ENCODE data around the gene ABCD1. TPM values are rescaled to one million over a fixed set of nuclear protein-coding genes. Genes with fewer than 3 reads are reported as not detected.

The ABCD1 gene
- polyA plus RNA-seq, 3 donors = 5.6 to 22.5 (median 5.8) TPM

DNA sequence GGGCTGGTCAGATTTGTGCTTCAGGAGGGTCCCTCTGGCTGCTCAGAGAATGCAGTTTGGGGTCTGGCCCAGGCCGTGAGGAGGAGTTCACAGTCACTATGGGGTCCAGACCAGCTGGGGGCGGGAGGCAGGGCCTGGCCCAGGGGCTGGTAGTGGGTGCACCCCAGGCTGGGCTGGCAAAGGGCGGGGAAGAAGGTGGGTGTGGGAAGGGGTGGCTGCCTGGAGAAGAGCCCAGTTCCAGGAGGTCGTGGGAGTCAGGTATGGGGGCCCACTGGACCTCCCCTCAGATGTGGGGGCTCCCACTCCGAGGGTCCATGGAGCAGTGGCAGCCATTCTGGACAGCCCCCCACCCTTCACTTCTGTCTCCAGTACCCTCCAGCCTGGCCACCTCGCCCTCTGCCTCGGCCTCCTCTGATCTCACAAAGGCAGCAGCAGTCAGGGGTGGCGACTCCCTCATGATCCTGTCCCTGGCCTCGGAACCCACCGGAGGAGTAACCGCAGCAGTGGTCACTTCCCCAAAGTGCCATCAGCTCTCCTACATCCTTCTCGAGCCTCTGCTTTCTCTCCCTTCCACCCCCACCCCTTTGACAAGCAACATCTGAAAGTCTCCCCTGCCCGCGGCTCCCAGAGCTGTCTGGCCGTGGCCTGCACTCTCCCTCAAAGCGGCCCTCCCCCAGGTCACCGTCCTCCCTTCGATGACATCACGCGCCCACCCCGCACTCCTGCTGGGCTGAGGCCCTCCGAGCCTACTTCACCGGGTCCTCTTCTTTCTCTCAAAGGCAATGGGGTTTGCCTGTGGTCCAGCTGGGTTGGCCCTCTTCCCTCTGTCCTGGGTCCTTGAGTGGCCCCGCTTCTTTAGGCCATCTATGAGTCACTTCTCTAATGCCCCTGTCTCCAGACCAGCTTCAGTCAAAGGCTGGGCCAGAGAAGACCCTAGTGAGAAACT, 38.6 kb upstream of the ABCD1 start:
- peak in 1 of 3 donors; percentile 23 for DNase-seq
- peaks cover 0 to 17% (median 9%) of the 10 kb centered on the region in 7 donors for H3K9me3 Mint-ChIP-seq
- peak overlapping the region in 1 of 2 donors; percentile 46 for H3K4me3 Mint-ChIP-seq
- Histone ChIP-seq H3K9ac (ENCODE audit: insufficient read depth, low read length, poor library complexity, severe bottlenecking) (no peak overlapping the region), H3K79me2 (ENCODE audit: insufficient read depth, low read length) (no peaks in the 10 kb centered on the region), H3K9me3 (replicated peaks in 1 of 2; ENCODE audit: control insufficient read depth in 1 of 2, insufficient read depth in 1 of 2, low read length in 2 of 2) (peaks cover 3 to 10% of the 10 kb centered on the region in 2 donors), H3K27ac (ENCODE audit: low read depth in 1 of 2, low read length in 2 of 2) (no peak overlapping the region), H3K4me2 (replicated peaks; ENCODE audit: extremely low read depth, low read length, poor library complexity, severe bottlenecking) (no peak overlapping the region), H3K27me3 (ENCODE audit: control insufficient read depth in 2 of 2, insufficient read depth in 2 of 2, low read length in 2 of 2) (peaks cover 4 to 48% of the 10 kb centered on the region in 2 donors), H4K20me1 (ENCODE audit: insufficient read depth, low read length) (no peaks in the 10 kb centered on the region), H3K4me3 (replicated peaks in 1 of 3; ENCODE audit: low read depth in 2 of 3, low read length in 3 of 3) (no peak overlapping the region), H3K36me3 (replicated peaks in 1 of 2; ENCODE audit: control insufficient read depth in 1 of 2, insufficient read depth in 2 of 2, low read length in 2 of 2) (no peaks in the 10 kb centered on the region), H2AFZ (ENCODE audit: insufficient read depth, low read depth, low read length, poor library complexity, severe bottlenecking) (no peak overlapping the region), H3K4me1 (ENCODE audit: control insufficient read depth in 1 of 2, insufficient read depth in 2 of 2, low read length in 2 of 2) (no peaks in the 10 kb centered on the region)
- 67% methylated on average over 8 of the region's 24 CpGs for WGBS (ENCODE audit: insufficient coverage)
- TF ChIP-seq, protein P1, sequence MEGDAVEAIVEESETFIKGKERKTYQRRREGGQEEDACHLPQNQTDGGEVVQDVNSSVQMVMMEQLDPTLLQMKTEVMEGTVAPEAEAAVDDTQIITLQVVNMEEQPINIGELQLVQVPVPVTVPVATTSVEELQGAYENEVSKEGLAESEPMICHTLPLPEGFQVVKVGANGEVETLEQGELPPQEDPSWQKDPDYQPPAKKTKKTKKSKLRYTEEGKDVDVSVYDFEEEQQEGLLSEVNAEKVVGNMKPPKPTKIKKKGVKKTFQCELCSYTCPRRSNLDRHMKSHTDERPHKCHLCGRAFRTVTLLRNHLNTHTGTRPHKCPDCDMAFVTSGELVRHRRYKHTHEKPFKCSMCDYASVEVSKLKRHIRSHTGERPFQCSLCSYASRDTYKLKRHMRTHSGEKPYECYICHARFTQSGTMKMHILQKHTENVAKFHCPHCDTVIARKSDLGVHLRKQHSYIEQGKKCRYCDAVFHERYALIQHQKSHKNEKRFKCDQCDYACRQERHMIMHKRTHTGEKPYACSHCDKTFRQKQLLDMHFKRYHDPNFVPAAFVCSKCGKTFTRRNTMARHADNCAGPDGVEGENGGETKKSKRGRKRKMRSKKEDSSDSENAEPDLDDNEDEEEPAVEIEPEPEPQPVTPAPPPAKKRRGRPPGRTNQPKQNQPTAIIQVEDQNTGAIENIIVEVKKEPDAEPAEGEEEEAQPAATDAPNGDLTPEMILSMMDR (IDR thresholded peaks at IDR 0.05) = no peak
- intact Hi-C loops (cut with micrococcal nuclease) = no loop called here
- H3K36me3 Mint-ChIP-seq = peaks cover 2 to 3% of the 10 kb centered on the region in 2 donors
- peaks cover 12% of the 10 kb centered on the region for H3K4me1 Mint-ChIP-seq
- H3K27me3 Mint-ChIP-seq (ENCODE audit: low read depth in 3 of 3) = peaks cover 33 to 63% (median 45%) of the 10 kb centered on the region in 3 donors
- peak overlapping the region in 1 of 7 donors; percentile 41 for H3K27ac Mint-ChIP-seq

DNA sequence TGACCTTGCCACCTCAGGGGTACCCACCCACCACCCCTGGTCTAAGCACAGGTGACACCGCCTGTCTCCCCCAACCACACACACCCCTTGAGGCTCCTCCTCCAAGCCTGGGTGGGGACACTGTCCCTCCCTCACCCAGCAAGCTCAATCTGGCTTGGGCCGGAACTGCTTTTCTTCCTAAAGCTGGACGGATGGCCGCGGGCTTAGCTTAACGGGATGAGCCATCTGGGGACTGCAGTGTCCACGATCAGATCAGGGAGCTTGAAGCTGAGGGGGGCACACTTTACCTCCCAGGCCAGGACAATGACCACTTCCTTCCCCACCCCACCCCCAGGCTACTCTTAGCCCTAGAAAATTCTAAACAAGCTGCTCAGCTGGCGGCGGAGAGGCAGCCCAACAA, 37.9 kb upstream of the ABCD1 start:
- H3K79me2 ChIP-seq (ENCODE audit: insufficient read depth, low read length) = no peaks in the 10 kb centered on the region
- no peak overlapping the region for H3K4me3 ChIP-seq (replicated peaks in 1 of 3; ENCODE audit: low read depth in 2 of 3, low read length in 3 of 3)
- H3K27ac ChIP-seq (ENCODE audit: low read depth in 1 of 2, low read length in 2 of 2) = no peak overlapping the region
- H3K36me3 ChIP-seq (replicated peaks in 1 of 2; ENCODE audit: control insufficient read depth in 1 of 2, insufficient read depth in 2 of 2, low read length in 2 of 2) = no peaks in the 10 kb centered on the region
- 75% methylated on average over 5 of the region's 9 CpGs for WGBS (ENCODE audit: insufficient coverage)
- peaks cover 0 to 17% (median 9%) of the 10 kb centered on the region in 7 donors for H3K9me3 Mint-ChIP-seq
- intact Hi-C loops (cut with micrococcal nuclease) = no loop called here
- TF ChIP-seq, protein P1 (IDR thresholded peaks at IDR 0.05) = no peak
- peaks cover 2 to 3% of the 10 kb centered on the region in 2 donors for H3K36me3 Mint-ChIP-seq
- peaks cover 4 to 51% of the 10 kb centered on the region in 2 donors for H3K27me3 ChIP-seq (ENCODE audit: control insufficient read depth in 2 of 2, insufficient read depth in 2 of 2, low read length in 2 of 2)
- peaks cover 33 to 70% (median 47%) of the 10 kb centered on the region in 3 donors for H3K27me3 Mint-ChIP-seq (ENCODE audit: low read depth in 3 of 3)
- no peak overlapping the region for H3K9ac ChIP-seq (ENCODE audit: insufficient read depth, low read length, poor library complexity, severe bottlenecking)
- no peak overlapping the region for H2AFZ ChIP-seq (ENCODE audit: insufficient read depth, low read depth, low read length, poor library complexity, severe bottlenecking)
- DNase-seq = no peak
- no peaks in the 10 kb centered on the region for H4K20me1 ChIP-seq (ENCODE audit: insufficient read depth, low read length)
- H3K4me1 ChIP-seq (ENCODE audit: control insufficient read depth in 1 of 2, insufficient read depth in 2 of 2, low read length in 2 of 2) = no peaks in the 10 kb centered on the region
- peaks cover 3 to 10% of the 10 kb centered on the region in 2 donors for H3K9me3 ChIP-seq (replicated peaks in 1 of 2; ENCODE audit: control insufficient read depth in 1 of 2, insufficient read depth in 1 of 2, low read length in 2 of 2)
- peaks cover 12% of the 10 kb centered on the region for H3K4me1 Mint-ChIP-seq
- no peak overlapping the region for H3K4me2 ChIP-seq (replicated peaks; ENCODE audit: extremely low read depth, low read length, poor library complexity, severe bottlenecking)
- peak overlapping the region in 1 of 2 donors; percentile 26 for H3K4me3 Mint-ChIP-seq
- no peak overlapping the region for H3K27ac Mint-ChIP-seq

Data from CD14-positive monocyte (primary cell).